H1 (cell line): ENCODE data around the gene SNX27. TPM values are rescaled to one million over a fixed set of nuclear protein-coding genes. Genes with fewer than 3 reads are reported as not detected.

Experiments used
- CTCF ChIA-PET: fragments of 300-600 bp; sonication (Branson Sonifier 250); formaldehyde crosslinking; loops from one replicate; lab custom pipeline; 2021; ENCODE audit not compliant: partially characterized antibody; lab: Charles Lee
- POLR2A ChIA-PET: fragments of 300-600 bp; sonication (Branson Sonifier 250); formaldehyde crosslinking; loops from one replicate; lab custom pipeline; 2021; ENCODE audit warnings: inconsistent platforms; ENCODE audit not compliant: partially characterized antibody; lab: Charles Lee
- DNase-seq, 2 experiments: peaks; one replicate each; pipeline versions ENCODE4 v3.0.0 to v3.0.0-alpha.2; 2010 to 2022; ENCODE audit warnings: low spot score in 2 of 2, low read depth in 1 of 2, mixed read lengths in 1 of 2
- FAIRE-seq: peaks from 2 replicates; lab custom pipeline; 2011; peaks lifted over from hg19 to GRCh38; lab: Jason Lieb, UNC
- H2AFZ ChIP-seq: 2 replicates; pipeline ENCODE4 v1.8.1; 2012; ENCODE audit warnings: low read length, inconsistent platforms
- H2AK5ac ChIP-seq: 2 replicates; pipeline ENCODE4 v1.6.1; 2013; ENCODE audit warnings: low read depth, low read length
- H2BK120ac ChIP-seq: replicated peaks from 2 replicates; pipeline ENCODE3; 2013; ENCODE audit warnings: low read depth, low read length, inconsistent platforms
- H2BK12ac ChIP-seq: 2 replicates; pipeline ENCODE4 v1.6.1; 2013; ENCODE audit warnings: low read depth, low read length
- H2BK15ac ChIP-seq: 2 replicates; pipeline ENCODE4 v1.6.1; 2013; ENCODE audit warnings: low read length
- H2BK20ac ChIP-seq: 2 replicates; pipeline ENCODE4 v1.6.1; 2013; ENCODE audit warnings: low read length
- H2BK5ac ChIP-seq: 2 replicates; pipeline ENCODE4 v1.6.1; 2013; ENCODE audit warnings: low read depth, low read length
- H3K14ac ChIP-seq: 2 replicates; pipeline ENCODE4 v1.6.1; 2013; ENCODE audit warnings: inconsistent platforms; ENCODE audit not compliant: insufficient read length
- H3K18ac ChIP-seq: 2 replicates; pipeline ENCODE4 v1.6.1; 2013; ENCODE audit warnings: low read length; ENCODE audit errors: extremely low read depth
- H3K23ac ChIP-seq: 2 replicates; pipeline ENCODE4 v1.6.1; 2013; ENCODE audit warnings: inconsistent platforms; ENCODE audit not compliant: insufficient read length
- H3K23me2 ChIP-seq: 2 replicates; pipeline ENCODE4 v1.6.1; 2013; ENCODE audit warnings: low read depth, low read length
- H3K27ac ChIP-seq: 2 replicates; pipeline ENCODE4 v1.6.1; 2011; ENCODE audit warnings: low read depth, low read length, inconsistent platforms
- H3K27me3 ChIP-seq, 4 experiments: replicated peaks in 1 of 4; 1 replicate in 1 of 4; 2 replicates in 3 of 4; pipeline versions ENCODE4 v1.6.1 to v1.8.1; 2011 to 2013; ENCODE audit warnings: low read length in 3 of 4, mild to moderate bottlenecking in 3 of 4, inconsistent platforms in 2 of 4, mixed read lengths in 2 of 4, moderate library complexity in 1 of 4; ENCODE audit not compliant: control insufficient read depth in 3 of 4, insufficient read depth in 3 of 4; ENCODE audit errors: extremely low read depth in 1 of 4
- H3K36me3 ChIP-seq, 4 experiments: 2 replicates each; pipeline versions ENCODE4 v1.6.1 to v1.8.1; 2011 to 2013; ENCODE audit warnings: mild to moderate bottlenecking in 4 of 4, low read length in 3 of 4, moderate library complexity in 2 of 4, control low read depth in 1 of 4, inconsistent platforms in 1 of 4; ENCODE audit not compliant: insufficient read depth in 4 of 4, control insufficient read depth in 2 of 4
- H3K4ac ChIP-seq: replicated peaks from 2 replicates; pipeline ENCODE3; 2013; ENCODE audit warnings: low read length, low read depth, mixed read lengths, inconsistent platforms; ENCODE audit not compliant: insufficient read length
- H3K4me1 ChIP-seq, 4 experiments: replicated peaks in 1 of 4; 1 replicate in 1 of 4; 2 replicates in 3 of 4; pipeline versions ENCODE4 v1.6.1 to v1.8.1; 2011 to 2013; ENCODE audit warnings: low read length in 3 of 4, inconsistent platforms in 2 of 4, mixed read lengths in 1 of 4; ENCODE audit not compliant: insufficient read depth in 4 of 4, control insufficient read depth in 3 of 4
- H3K4me2 ChIP-seq, 2 experiments: 2 replicates each; pipeline versions ENCODE4 v1.6.1 to v1.8.1; 2011 to 2013; ENCODE audit warnings: low read depth in 2 of 2, low read length in 2 of 2, control low read depth in 1 of 2, inconsistent platforms in 1 of 2, mild to moderate bottlenecking in 1 of 2; ENCODE audit not compliant: insufficient read depth in 1 of 2
- H3K4me3 ChIP-seq, 4 experiments: fragments of 200-600, 300-600 bp in 1 of 4; sonication (generic), shearing (Covaris generic), sonication (Bioruptor Twin) in 1 of 4; 2 replicates each; pipeline versions ENCODE4 v1.5.1 to v1.8.1; 2011 to 2016; ENCODE audit warnings: low read length in 4 of 4, low read depth in 3 of 4, control low read depth in 2 of 4, inconsistent platforms in 2 of 4, mild to moderate bottlenecking in 2 of 4, mixed read lengths in 1 of 4, moderate library complexity in 1 of 4; ENCODE audit not compliant: insufficient read depth in 2 of 4; ENCODE audit errors: extremely low read depth in 1 of 4
- H3K56ac ChIP-seq: replicated peaks from 2 replicates; pipeline ENCODE3; 2013; ENCODE audit warnings: low read depth, mild to moderate bottlenecking, mixed read lengths, low read length, inconsistent platforms; ENCODE audit not compliant: insufficient read length
- H3K79me1 ChIP-seq: 2 replicates; pipeline ENCODE4 v1.6.1; 2013; ENCODE audit warnings: low read depth, low read length, control low read depth
- H3K79me2 ChIP-seq, 2 experiments: 2 replicates each; pipeline versions ENCODE4 v1.6.1 to v1.8.1; 2012 to 2013; ENCODE audit warnings: low read length in 2 of 2, mild to moderate bottlenecking in 2 of 2, inconsistent platforms in 1 of 2; ENCODE audit not compliant: insufficient read depth in 2 of 2, control insufficient read depth in 1 of 2
- H3K9ac ChIP-seq, 4 experiments: replicated peaks in 1 of 4; 1 replicate in 1 of 4; 2 replicates in 3 of 4; pipeline versions ENCODE4 v1.6.1 to v1.8.1; 2011 to 2013; ENCODE audit warnings: low read depth in 3 of 4, low read length in 3 of 4, control low read depth in 2 of 4, mild to moderate bottlenecking in 2 of 4, moderate library complexity in 2 of 4, inconsistent platforms in 1 of 4; ENCODE audit errors: extremely low read depth in 1 of 4
- H3K9me3 ChIP-seq, 2 experiments: 2 replicates each; pipeline versions ENCODE4 v1.6.1 to v1.8.1; 2012 to 2013; ENCODE audit warnings: mild to moderate bottlenecking in 2 of 2, moderate library complexity in 2 of 2, control low read depth in 1 of 2, inconsistent platforms in 1 of 2, low read depth in 1 of 2, low read length in 1 of 2, mixed read lengths in 1 of 2; ENCODE audit not compliant: insufficient read depth in 2 of 2
- H4K20me1 ChIP-seq, 2 experiments: replicated peaks in 1 of 2; 2 replicates each; pipeline versions ENCODE3 to v1.8.1; 2011 to 2013; ENCODE audit warnings: inconsistent platforms in 2 of 2, low read length in 2 of 2, mild to moderate bottlenecking in 1 of 2; ENCODE audit not compliant: insufficient read depth in 2 of 2, control insufficient read depth in 1 of 2
- H4K5ac ChIP-seq: 2 replicates; pipeline ENCODE4 v1.6.1; 2013; ENCODE audit warnings: low read length, low read depth, mixed read lengths, inconsistent platforms; ENCODE audit not compliant: insufficient read length
- H4K8ac ChIP-seq: 2 replicates; pipeline ENCODE4 v1.8.0; 2013; ENCODE audit warnings: mild to moderate bottlenecking, moderate library complexity, low read length, inconsistent platforms; ENCODE audit not compliant: insufficient read depth; ENCODE audit errors: extremely low read depth
- H4K91ac ChIP-seq: replicated peaks from 2 replicates; pipeline ENCODE3; 2013; ENCODE audit warnings: low read length, mixed read lengths, inconsistent platforms; ENCODE audit not compliant: insufficient read length
- BRCA1 ChIP-seq: IDR thresholded peaks from 2 replicates; pipeline ENCODE4 v1.6.1; 2012; ENCODE audit warnings: low read depth, low read length, improper control_type of control experiment
- CEBPB ChIP-seq: IDR thresholded peaks from 2 replicates; pipeline ENCODE4 v1.6.1; 2012; ENCODE audit warnings: low read depth, low read length
- FOSL1 ChIP-seq: IDR thresholded peaks from 2 replicates; pipeline ENCODE4 v1.6.1; 2011; ENCODE audit warnings: mild to moderate bottlenecking, low read depth, low read length, moderate library complexity; ENCODE audit not compliant: insufficient read depth
- KDM5A ChIP-seq: fragments of 200-600 bp; IDR thresholded peaks from 2 replicates; pipeline ENCODE4 v1.7.1; 2012; ENCODE audit warnings: mild to moderate bottlenecking, low read length, inconsistent platforms, mixed read lengths
- MAFK ChIP-seq: IDR thresholded peaks from 2 replicates; pipeline ENCODE4 v1.6.1; 2012; ENCODE audit warnings: low read depth, mild to moderate bottlenecking, improper control_type of control experiment, low read length
- POLR2A ChIP-seq, 2 experiments: IDR thresholded peaks; 1 replicate in 1 of 2; 2 replicates in 1 of 2; pipeline ENCODE4 v1.6.1; 2011; ENCODE audit warnings: low read depth in 2 of 2, low read length in 2 of 2, mild to moderate bottlenecking in 2 of 2; ENCODE audit errors: control extremely low read depth in 1 of 2
- POU5F1 ChIP-seq: IDR thresholded peaks from 2 replicates; pipeline ENCODE4 v1.6.1; 2011; ENCODE audit warnings: low read depth, mild to moderate bottlenecking, low read length, moderate library complexity
- RXRA ChIP-seq: IDR thresholded peaks from 2 replicates; pipeline ENCODE4 v1.6.1; 2011; ENCODE audit warnings: low read depth, mild to moderate bottlenecking, low read length, moderate library complexity; ENCODE audit not compliant: insufficient read depth
- SP4 ChIP-seq: IDR thresholded peaks from 2 replicates; pipeline ENCODE4 v1.6.1; 2012; ENCODE audit warnings: low read length, inconsistent platforms
- TAF1 ChIP-seq: IDR thresholded peaks from 2 replicates; pipeline ENCODE4 v1.6.1; 2011; ENCODE audit warnings: mild to moderate bottlenecking, low read depth, low read length
- ZNF274 ChIP-seq: IDR thresholded peaks from 2 replicates; pipeline ENCODE4 v1.7.0; 2012; ENCODE audit warnings: low read length, borderline replicate concordance; ENCODE audit errors: extremely low read depth
- WGBS, 2 experiments: shearing (Covaris generic) in 1 of 2; methylation state at CpG; one replicate each; pipeline versions ENCODE4 v1.1.6 to v1.1.7; 2013 to 2015; ENCODE audit warnings: low lambda C conversion rate in 2 of 2, mixed read lengths in 2 of 2, inconsistent platforms in 1 of 2, low coverage in 1 of 2, missing lambda C conversion rate in 1 of 2; ENCODE audit not compliant: insufficient replicate concordance in 2 of 2, insufficient coverage in 1 of 2, insufficient read length in 1 of 2; ENCODE audit errors: extremely low coverage in 1 of 2, missing lambda C conversion rate in 1 of 2; 5-methylcytosine and 5-hydroxymethylcytosine counted together
- polyA plus RNA-seq, 7 experiments: library from polyadenylated mRNA; depleted of rRNA in 3 of 7; stranded (reverse) in 5 of 7; unstranded in 2 of 7; fragments of >200 nt in 5 of 7; fragments of 200-250 nt in 2 of 7; gene quantifications; 1 replicate in 5 of 7; 2 replicates in 1 of 7; 4 replicates in 1 of 7; pipeline versions ENCODE4 v1.2.1 to v1.2.3, GENCODE V29; 2011 to 2013; ENCODE audit warnings: missing spikeins in 2 of 7, mixed read lengths in 2 of 7
- total RNA-seq: library from RNA; stranded (reverse); fragmentation: NEBNext Ultra II Directional; extraction: Animal tissue kit (Norgen Biotek cat#: 25700); gene quantifications from 2 replicates; pipeline ENCODE4 v1.2.1, GENCODE V29; 2021
- TF ChIP-seq, protein P1 (sequence below): IDR thresholded peaks from 2 replicates; pipeline ENCODE4 v1.6.1; 2011; ENCODE audit warnings: low read depth, mild to moderate bottlenecking, low read length; ENCODE audit not compliant: insufficient read depth

The SNX27 gene
- total and polyA plus RNA-seq, 2 of the 8 experiments (the other 6 are each of a cell fraction or from before 2014, with no cell fraction given) = 23.4 to 65.4 TPM

DNA sequence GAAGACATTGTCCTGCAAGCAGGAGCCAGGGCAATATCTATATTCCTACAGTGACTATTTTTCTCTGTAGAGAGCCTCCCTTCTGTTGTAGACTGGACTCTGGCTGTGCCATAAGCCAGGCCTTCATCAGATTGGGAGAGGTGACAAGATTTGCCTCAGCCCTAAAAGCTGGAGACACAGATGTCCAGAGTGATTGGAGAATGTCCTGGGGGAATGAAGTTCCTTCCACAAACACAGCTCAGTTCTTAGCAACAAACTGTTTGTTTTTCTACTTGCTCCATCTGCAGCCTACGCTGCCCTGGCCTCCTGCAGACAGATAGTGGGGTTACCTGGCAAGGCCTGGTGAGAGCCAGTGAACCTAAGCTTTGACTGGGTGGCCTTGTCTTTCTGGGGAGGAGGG lies 29.9 kb upstream of the SNX27 start:
- Histone ChIP-seq H2BK5ac (no peak overlapping the region), H3K9ac (no peak overlapping the region), H2BK120ac (no peak overlapping the region), H3K23ac (no peak overlapping the region), H3K9me3 (no peaks in the 10 kb centered on the region), H3K36me3 (peaks cover 0 to 16% (median 11%) of the 10 kb centered on the region in 4 experiments; a peak in 7 of 8 replicates), H3K27me3 (no peaks in the 10 kb centered on the region), H3K4me1 (peaks cover 0 to 4% (median under 1%) of the 10 kb centered on the region in 4 experiments; a peak in 2 of 7 replicates), H3K4ac (no peak overlapping the region), H2AFZ (no peak overlapping the region), H3K18ac (no peak overlapping the region), H3K23me2 (no peaks in the 10 kb centered on the region), H4K8ac (no peak overlapping the region), H3K56ac (no peak overlapping the region), H2BK12ac (no peak overlapping the region), H4K91ac (no peak overlapping the region), H3K14ac (no peak overlapping the region), H3K79me2 (no peaks in the 10 kb centered on the region), H2BK20ac (no peak overlapping the region), H3K4me2 (no peak overlapping the region), H2AK5ac (no peak overlapping the region), H3K27ac (no peak overlapping the region), H4K5ac (no peak overlapping the region), H2BK15ac (no peak overlapping the region), H4K20me1 (no peaks in the 10 kb centered on the region), H3K4me3 (no peak overlapping the region), H3K79me1 (no peaks in the 10 kb centered on the region)
- no peak for FAIRE-seq
- no peak for DNase-seq
- WGBS, 2 experiments = 85% methylated on average over 1 of the region's 1 CpG; no CpG with 5 or more reads in 1 of the 2 experiments
- POLR2A ChIA-PET = interaction anchor here (0.7 to 3.8 kb wide), 2 partner anchors 12 to 41 kb away, joined by 3 to 21 read pairs; partner anchors contain the start of gene TUFT1
- CTCF ChIA-PET = no interaction called here
- TF ChIP-seq BRCA1 = no peak
- no peak for TF ChIP-seq CEBPB
- TF ChIP-seq TAF1 = no peak
- TF ChIP-seq FOSL1 = no peak
- no peak for TF ChIP-seq ZNF274
- no peak for TF ChIP-seq POU5F1
- TF ChIP-seq POLR2A (IDR thresholded peaks at IDR 0.05; ENCODE audit: control extremely low read depth in 1 of 2, low read depth in 2 of 2, low read length in 2 of 2) = no peak
- no peak for TF ChIP-seq SP4
- TF ChIP-seq KDM5A = no peak
- no peak for TF ChIP-seq MAFK
- TF ChIP-seq, protein P1, sequence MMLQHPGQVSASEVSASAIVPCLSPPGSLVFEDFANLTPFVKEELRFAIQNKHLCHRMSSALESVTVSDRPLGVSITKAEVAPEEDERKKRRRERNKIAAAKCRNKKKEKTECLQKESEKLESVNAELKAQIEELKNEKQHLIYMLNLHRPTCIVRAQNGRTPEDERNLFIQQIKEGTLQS = no peak
- TF ChIP-seq RXRA = no peak
